ENCODE measurements around the gene TCHP. TPM values are rescaled to one million over a fixed set of nuclear protein-coding genes. Genes with fewer than 3 reads are reported as not detected.

The TCHP gene
- total and polyA plus RNA-seq, 4 experiments from 2014 or later = 3.0 to 45.0 (median 28.6) TPM

DNA sequence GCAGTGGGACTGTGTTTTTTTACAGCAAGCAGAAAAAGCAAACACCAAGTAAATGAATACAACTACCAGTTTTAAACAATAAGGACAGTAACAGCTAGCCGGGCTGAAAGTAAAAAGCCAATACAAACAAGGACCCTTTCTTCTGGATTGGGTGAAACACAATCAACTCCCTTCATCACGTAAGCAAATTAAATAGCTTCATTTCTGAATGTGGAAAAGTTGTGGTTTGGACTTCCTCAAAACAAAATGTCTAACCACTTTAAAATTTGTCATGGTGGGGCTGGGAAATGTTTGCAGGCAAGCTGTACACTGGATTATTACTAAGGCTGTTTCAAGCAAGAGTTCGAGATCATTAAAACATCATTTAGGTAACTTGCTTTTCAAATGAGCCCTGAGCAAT is 47.4 kb downstream of the TCHP start:
- ChIA-PET CTCF (ENCODE audit: partially characterized antibody) (interaction anchor here (1.0 to 1.2 kb wide), 3 partner anchors 19 to 95 kb away, joined by 3 to 4 read pairs (median 3); no protein-coding TSS in a partner anchor), POLR2A (ENCODE audit: partially characterized antibody) (interaction anchor here (0.8 to 1.4 kb wide), 3 partner anchors 33 to 59 kb away, joined by 3 to 6 read pairs (median 5); partner anchors contain the start of gene ANKRD13A)
- Mint-ChIP-seq H3K27ac (peak overlapping the region; percentile 53 to 88 (median 80)), H3K4me1 (peaks cover 21 to 27% (median 26%) of the 10 kb centered on the region in 4 donors), H3K27me3 (no peaks in the 10 kb centered on the region), H3K4me3 (peak overlapping the region in 5 of 8 donors; percentile 35 to 57 (median 43)), H3K9me3 (no peaks in the 10 kb centered on the region), H3K36me3 (peaks cover 37 to 78% of the 10 kb centered on the region in 2 donors)
- Histone ChIP-seq H3K27ac (ENCODE audit: low read depth, low read length) (no peak overlapping the region), H3K9me3 (ENCODE audit: control insufficient read depth in 1 of 2, low read length in 2 of 2) (no peaks in the 10 kb centered on the region), H3K27me3 (ENCODE audit: insufficient read depth, low read length) (no peaks in the 10 kb centered on the region), H3K36me3 (ENCODE audit: insufficient read depth, low read length) (peaks cover 58% of the 10 kb centered on the region), H3K4me3 (ENCODE audit: low read length in 2 of 2) (no peak overlapping the region), H3K4me1 (ENCODE audit: insufficient read depth, low read length) (peaks cover 26% of the 10 kb centered on the region)
- DNase-seq = peak in 1 of 5 donors; percentile 9
- intact Hi-C loops (cut with micrococcal nuclease) = loop anchor here (5.0 kb wide), 2 partner anchors 50 to 70 kb away; partner anchors contain the start of genes ANKRD13A and GIT2

DNA sequence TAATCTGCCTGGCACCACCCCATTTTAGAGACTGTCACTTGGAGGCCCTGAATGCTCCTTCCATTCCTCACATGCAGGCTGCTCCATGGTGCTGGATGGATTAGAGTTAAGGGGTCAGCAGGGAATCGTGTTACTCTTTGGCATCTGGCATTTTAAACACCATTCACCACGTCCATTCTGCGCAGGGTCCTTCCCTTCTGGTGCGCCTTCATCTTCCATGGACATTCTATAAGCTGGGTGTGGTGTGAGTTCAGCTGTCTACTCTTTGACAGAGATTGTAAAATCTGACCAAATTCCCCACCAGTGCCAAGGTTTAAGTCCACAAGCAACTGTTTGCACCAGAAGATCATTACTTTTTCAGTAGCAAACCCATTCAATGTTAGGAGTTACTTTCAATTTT is 48.3 kb downstream of the TCHP start:
- ChIA-PET CTCF (ENCODE audit: partially characterized antibody) (interaction anchor here (1.0 to 1.2 kb wide), 2 partner anchors 19 to 20 kb away, joined by 3 to 4 read pairs; no protein-coding TSS in a partner anchor), POLR2A (ENCODE audit: partially characterized antibody) (interaction anchor here (1.3 to 1.4 kb wide), 2 partner anchors 52 to 60 kb away, joined by 5 to 6 read pairs; partner anchors contain the start of gene ANKRD13A)
- peak overlapping the region in 2 of 8 donors; percentile 60 to 68 for H3K4me3 Mint-ChIP-seq
- H3K9me3 Mint-ChIP-seq = no peaks in the 10 kb centered on the region
- H3K27ac Mint-ChIP-seq = peak overlapping the region in 5 of 7 donors; percentile 19 to 77 (median 68)
- DNase-seq = no peak
- Histone ChIP-seq H3K27me3 (ENCODE audit: insufficient read depth, low read length) (no peaks in the 10 kb centered on the region), H3K4me3 (ENCODE audit: low read length in 2 of 2) (no peak overlapping the region), H3K4me1 (ENCODE audit: insufficient read depth, low read length) (peaks cover 26% of the 10 kb centered on the region), H3K36me3 (ENCODE audit: insufficient read depth, low read length) (peaks cover 66% of the 10 kb centered on the region), H3K9me3 (ENCODE audit: control insufficient read depth in 1 of 2, low read length in 2 of 2) (no peaks in the 10 kb centered on the region), H3K27ac (ENCODE audit: low read depth, low read length) (no peak overlapping the region)
- peaks cover 41 to 83% of the 10 kb centered on the region in 2 donors for H3K36me3 Mint-ChIP-seq
- no peaks in the 10 kb centered on the region for H3K27me3 Mint-ChIP-seq
- intact Hi-C loops (cut with micrococcal nuclease) = loop anchor here (5.0 kb wide), 2 partner anchors 49 to 69 kb away; partner anchors contain the start of genes ANKRD13A and GIT2
- peaks cover 21 to 31% (median 27%) of the 10 kb centered on the region in 4 donors for H3K4me1 Mint-ChIP-seq

DNA sequence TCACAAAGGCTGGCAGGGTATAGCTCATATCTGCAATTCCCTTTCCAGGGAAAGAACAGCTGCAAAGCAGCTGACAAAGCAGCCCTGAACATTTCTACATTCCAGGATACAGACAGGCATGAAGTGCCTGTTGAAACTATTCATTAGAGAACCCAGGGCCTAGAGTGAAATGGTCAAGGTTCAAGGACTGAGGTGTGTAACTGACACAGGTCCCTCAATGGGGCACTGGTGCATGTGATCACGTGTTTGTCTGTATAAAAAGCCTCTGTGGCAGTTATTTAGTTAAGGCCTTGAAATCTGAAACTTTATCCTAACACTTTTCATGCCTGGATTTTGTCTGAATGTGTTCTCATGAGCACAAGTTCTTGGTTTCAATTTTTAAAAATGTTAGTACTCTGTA is 49.0 kb downstream of the TCHP start:
- CTCF ChIA-PET (ENCODE audit: partially characterized antibody) = no interaction called here
- Histone ChIP-seq H3K4me3 (ENCODE audit: low read length in 2 of 2) (no peak overlapping the region), H3K9me3 (ENCODE audit: control insufficient read depth in 1 of 2, low read length in 2 of 2) (no peaks in the 10 kb centered on the region), H3K27ac (ENCODE audit: low read depth, low read length) (no peak overlapping the region), H3K4me1 (ENCODE audit: insufficient read depth, low read length) (peaks cover 26% of the 10 kb centered on the region), H3K36me3 (ENCODE audit: insufficient read depth, low read length) (peaks cover 70% of the 10 kb centered on the region), H3K27me3 (ENCODE audit: insufficient read depth, low read length) (no peaks in the 10 kb centered on the region)
- Mint-ChIP-seq H3K36me3 (peaks cover 46 to 89% of the 10 kb centered on the region in 2 donors), H3K27ac (peak overlapping the region; percentile 4 to 79 (median 19)), H3K27me3 (no peaks in the 10 kb centered on the region), H3K4me3 (no peak overlapping the region), H3K9me3 (no peaks in the 10 kb centered on the region), H3K4me1 (peaks cover 21 to 31% (median 27%) of the 10 kb centered on the region in 4 donors)
- no peak for DNase-seq
- intact Hi-C loops (cut with micrococcal nuclease) = loop anchor here (5.0 kb wide), 2 partner anchors 48 to 68 kb away; partner anchors contain the start of genes ANKRD13A and GIT2
- POLR2A ChIA-PET (ENCODE audit: partially characterized antibody) = no interaction called here

DNA sequence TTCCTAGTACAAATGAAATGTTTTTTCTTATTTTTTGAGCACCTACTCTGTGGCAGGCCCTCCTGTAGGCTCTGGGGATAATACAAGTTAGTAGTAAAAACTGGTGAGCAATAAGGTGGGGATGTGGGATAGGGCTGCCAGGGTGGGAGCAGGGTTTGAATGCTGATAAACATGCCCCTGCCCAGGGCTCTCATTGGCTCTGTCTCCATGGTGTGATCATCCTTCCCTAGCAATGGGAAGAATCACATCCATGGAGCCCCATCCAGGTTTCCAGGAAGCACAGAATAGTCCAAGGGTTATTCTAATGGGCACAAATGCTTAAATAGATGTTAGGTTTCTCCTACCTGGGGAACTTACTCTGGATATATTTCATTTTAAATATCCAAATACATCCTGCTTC is 50.6 kb downstream of the TCHP start:
- H3K4me1 ChIP-seq (ENCODE audit: insufficient read depth, low read length) = peaks cover 26% of the 10 kb centered on the region
- intact Hi-C loops (cut with micrococcal nuclease) = no loop called here
- H3K27me3 Mint-ChIP-seq = no peaks in the 10 kb centered on the region
- H3K4me3 Mint-ChIP-seq = no peak overlapping the region
- H3K27ac ChIP-seq (ENCODE audit: low read depth, low read length) = no peak overlapping the region
- POLR2A ChIA-PET (ENCODE audit: partially characterized antibody) = no interaction called here
- peaks cover 57 to 88% of the 10 kb centered on the region in 2 donors for H3K36me3 Mint-ChIP-seq
- no peak for DNase-seq
- H3K27me3 ChIP-seq (ENCODE audit: insufficient read depth, low read length) = no peaks in the 10 kb centered on the region
- peaks cover 65% of the 10 kb centered on the region for H3K36me3 ChIP-seq (ENCODE audit: insufficient read depth, low read length)
- H3K9me3 ChIP-seq (ENCODE audit: control insufficient read depth in 1 of 2, low read length in 2 of 2) = no peaks in the 10 kb centered on the region
- no peaks in the 10 kb centered on the region for H3K9me3 Mint-ChIP-seq
- H3K4me1 Mint-ChIP-seq = peaks cover 21 to 31% (median 27%) of the 10 kb centered on the region in 4 donors
- H3K27ac Mint-ChIP-seq = peak overlapping the region in 4 of 7 donors; percentile 25 to 53 (median 29)
- no peak overlapping the region for H3K4me3 ChIP-seq (ENCODE audit: low read length in 2 of 2)
- CTCF ChIA-PET (ENCODE audit: partially characterized antibody) = interaction anchor here (1.4 kb wide), 1 partner anchor 10 kb away, joined by 3 read pairs; no protein-coding TSS in a partner anchor

DNA sequence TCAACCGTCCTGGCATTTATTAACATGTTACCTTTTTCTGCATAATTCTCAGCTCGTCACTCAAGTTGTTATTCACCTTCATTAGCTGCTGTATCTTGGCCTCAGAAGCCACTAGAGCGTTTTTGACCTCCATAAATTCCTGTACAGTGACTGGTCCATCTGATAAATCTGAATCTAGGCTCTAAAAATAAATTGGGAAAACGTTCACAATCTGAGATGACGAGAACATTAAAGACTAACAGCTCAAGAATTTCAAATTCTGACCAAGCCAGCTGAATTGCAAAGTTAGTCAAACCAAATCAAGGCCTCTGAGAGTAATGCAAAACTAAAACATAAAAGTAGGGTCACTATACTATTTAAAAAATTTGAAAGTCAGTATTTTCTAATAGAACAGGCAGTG is 51.1 kb downstream of the TCHP start:
- Histone ChIP-seq H3K9me3 (ENCODE audit: control insufficient read depth in 1 of 2, low read length in 2 of 2) (no peaks in the 10 kb centered on the region), H3K27ac (ENCODE audit: low read depth, low read length) (no peak overlapping the region), H3K4me3 (ENCODE audit: low read length in 2 of 2) (no peak overlapping the region), H3K27me3 (ENCODE audit: insufficient read depth, low read length) (no peaks in the 10 kb centered on the region), H3K36me3 (ENCODE audit: insufficient read depth, low read length) (peaks cover 70% of the 10 kb centered on the region), H3K4me1 (ENCODE audit: insufficient read depth, low read length) (peaks cover 25% of the 10 kb centered on the region)
- peaks cover 58 to 92% of the 10 kb centered on the region in 2 donors for H3K36me3 Mint-ChIP-seq
- no peak for DNase-seq
- CTCF ChIA-PET (ENCODE audit: partially characterized antibody) = interaction anchor here (1.4 kb wide), 1 partner anchor 11 kb away, joined by 3 read pairs; no protein-coding TSS in a partner anchor
- H3K27me3 Mint-ChIP-seq = no peaks in the 10 kb centered on the region
- no peak overlapping the region for H3K4me3 Mint-ChIP-seq
- H3K27ac Mint-ChIP-seq = peak overlapping the region in 4 of 7 donors; percentile 13 to 63 (median 28)
- no peaks in the 10 kb centered on the region for H3K9me3 Mint-ChIP-seq
- intact Hi-C loops (cut with micrococcal nuclease) = no loop called here
- peaks cover 21 to 30% (median 27%) of the 10 kb centered on the region in 4 donors for H3K4me1 Mint-ChIP-seq
- POLR2A ChIA-PET (ENCODE audit: partially characterized antibody) = no interaction called here

DNA sequence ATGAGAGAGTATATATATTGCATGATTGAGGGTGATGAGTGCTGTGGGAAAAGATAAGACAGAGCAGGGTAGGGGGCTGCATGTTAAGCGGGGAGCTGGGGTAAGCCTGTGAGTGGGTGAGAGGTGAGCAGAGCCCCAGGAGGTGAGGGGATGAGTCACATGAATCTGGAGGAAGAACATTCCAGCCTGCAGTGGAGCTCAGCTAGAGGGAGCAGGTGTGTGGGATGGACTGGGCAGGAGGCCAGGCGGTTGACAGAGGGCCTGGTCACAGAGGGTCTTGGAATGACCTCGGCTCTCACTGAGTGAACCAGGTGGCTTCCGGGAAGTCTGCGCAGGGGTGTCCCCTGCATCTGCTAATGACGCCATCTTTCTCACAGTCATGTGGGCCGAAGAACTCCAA is 51.7 kb downstream of the TCHP start:
- no peak for DNase-seq
- CTCF ChIA-PET (ENCODE audit: partially characterized antibody) = interaction anchor here (1.4 kb wide), 1 partner anchor 11 kb away, joined by 3 read pairs; no protein-coding TSS in a partner anchor
- Histone ChIP-seq H3K36me3 (ENCODE audit: insufficient read depth, low read length) (peaks cover 71% of the 10 kb centered on the region), H3K4me1 (ENCODE audit: insufficient read depth, low read length) (peaks cover 19% of the 10 kb centered on the region), H3K4me3 (ENCODE audit: low read length in 2 of 2) (no peak overlapping the region), H3K9me3 (ENCODE audit: control insufficient read depth in 1 of 2, low read length in 2 of 2) (no peaks in the 10 kb centered on the region), H3K27ac (ENCODE audit: low read depth, low read length) (no peak overlapping the region), H3K27me3 (ENCODE audit: insufficient read depth, low read length) (no peaks in the 10 kb centered on the region)
- POLR2A ChIA-PET (ENCODE audit: partially characterized antibody) = no interaction called here
- Mint-ChIP-seq H3K36me3 (peaks cover 57 to 90% of the 10 kb centered on the region in 2 donors), H3K9me3 (no peaks in the 10 kb centered on the region), H3K4me1 (peaks cover 17 to 24% (median 22%) of the 10 kb centered on the region in 4 donors), H3K4me3 (no peak overlapping the region), H3K27ac (peak overlapping the region in 4 of 7 donors; percentile 27 to 75 (median 58)), H3K27me3 (no peaks in the 10 kb centered on the region)
- intact Hi-C loops (cut with micrococcal nuclease) = no loop called here

DNA sequence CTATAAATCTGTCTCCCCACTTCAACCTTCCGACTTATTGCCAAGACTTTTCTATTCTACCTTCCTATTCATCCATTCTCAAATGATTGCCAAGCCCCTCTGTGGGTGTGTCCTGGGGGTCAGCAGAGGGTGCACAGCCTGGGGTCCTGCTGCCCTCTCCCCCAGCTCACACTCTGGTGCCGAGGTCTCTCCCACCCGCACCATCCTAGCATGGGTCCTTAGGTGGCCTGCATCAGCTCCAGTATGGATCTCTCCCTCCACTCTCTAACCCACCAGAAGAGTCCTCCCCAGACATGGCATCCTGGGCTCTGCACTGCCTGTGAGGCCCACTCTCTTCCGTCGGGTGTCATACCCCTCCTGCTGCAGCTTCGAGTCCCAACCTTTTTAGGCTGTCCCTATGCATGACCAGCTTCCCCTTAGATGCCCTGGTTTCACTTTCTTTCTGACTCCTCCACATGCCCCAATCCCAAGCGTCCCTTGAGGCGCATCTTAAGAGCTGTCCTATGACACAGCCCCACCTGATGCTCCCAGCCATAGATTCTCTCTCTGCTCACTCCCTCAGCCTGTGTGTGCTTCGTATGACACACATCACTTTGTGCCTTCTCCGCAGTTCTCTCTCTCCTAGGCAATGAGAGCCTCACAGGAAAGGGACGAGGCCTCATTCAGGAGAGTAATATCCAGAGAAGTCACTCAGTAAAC is 52.2 kb downstream of the TCHP start:
- no peaks in the 10 kb centered on the region for H3K27me3 ChIP-seq (ENCODE audit: insufficient read depth, low read length)
- no peak overlapping the region for H3K4me3 ChIP-seq (ENCODE audit: low read length in 2 of 2)
- no peaks in the 10 kb centered on the region for H3K9me3 ChIP-seq (ENCODE audit: control insufficient read depth in 1 of 2, low read length in 2 of 2)
- H3K27ac ChIP-seq (ENCODE audit: low read depth, low read length) = no peak overlapping the region
- H3K4me1 ChIP-seq (ENCODE audit: insufficient read depth, low read length) = peaks cover 14% of the 10 kb centered on the region
- DNase-seq = no peak
- ChIA-PET CTCF (ENCODE audit: partially characterized antibody) (interaction anchor here (1.0 to 1.1 kb wide), 2 partner anchors 9 to 62 kb away, joined by 3 read pairs; no protein-coding TSS in a partner anchor), POLR2A (ENCODE audit: partially characterized antibody) (no interaction called here)
- intact Hi-C loops (cut with micrococcal nuclease) = no loop called here
- Mint-ChIP-seq H3K27ac (peak overlapping the region; percentile 27 to 92 (median 83)), H3K4me3 (no peak overlapping the region), H3K36me3 (peaks cover 55 to 88% of the 10 kb centered on the region in 2 donors), H3K9me3 (no peaks in the 10 kb centered on the region), H3K27me3 (no peaks in the 10 kb centered on the region), H3K4me1 (peaks cover 12 to 19% (median 16%) of the 10 kb centered on the region in 4 donors)
- H3K36me3 ChIP-seq (ENCODE audit: insufficient read depth, low read length) = peaks cover 66% of the 10 kb centered on the region
